NT2/D1 (cell line): ENCODE data around the gene AGBL4.

ENCODE experiments used
- SUZ12 ChIP-seq: IDR thresholded peaks from 2 replicates; pipeline ENCODE4 v1.6.1; 2011; ENCODE audit not compliant: insufficient read length, insufficient read depth; ENCODE audit errors: extremely low read depth
- YY1 ChIP-seq: IDR thresholded peaks from 2 replicates; pipeline ENCODE4 v1.6.1; 2011; ENCODE audit not compliant: insufficient read length, insufficient read depth

- TF ChIP-seq SUZ12 (no peak), YY1 (no peak)
Observed at GRCh38 chr1:48500541-48501450, 1523.0 kb downstream of the AGBL4 start.
